Right lobe of liver (tissue), 4 donors: ENCODE results near the gene KIF25.

ENCODE experiments used
- POLR2A ChIP-seq: fragments of 450-650 bp; IDR thresholded peaks from one replicate; pipeline ENCODE4 v1.6.1; 2017; ENCODE audit warnings: antibody characterized with exemption, mild to moderate bottlenecking
- TF ChIP-seq, protein P1 (sequence below), 4 donors: fragments of 200-600 bp in 3 of 4; fragments of 450-650 bp in 1 of 4; IDR thresholded peaks; one replicate each; pipeline versions ENCODE4 v1.5.1 to v1.8.0; 2016 to 2022; ENCODE audit warnings: antibody characterized with exemption in 4 of 4, mild to moderate bottlenecking in 2 of 4
- donor health status: DM: no; HTN: no; CAD: no.
- donor health status: DM: no; HTN: no; CAD: no.
- donor health status: DM: no; HTN: yes; CAD: no.

DNA sequence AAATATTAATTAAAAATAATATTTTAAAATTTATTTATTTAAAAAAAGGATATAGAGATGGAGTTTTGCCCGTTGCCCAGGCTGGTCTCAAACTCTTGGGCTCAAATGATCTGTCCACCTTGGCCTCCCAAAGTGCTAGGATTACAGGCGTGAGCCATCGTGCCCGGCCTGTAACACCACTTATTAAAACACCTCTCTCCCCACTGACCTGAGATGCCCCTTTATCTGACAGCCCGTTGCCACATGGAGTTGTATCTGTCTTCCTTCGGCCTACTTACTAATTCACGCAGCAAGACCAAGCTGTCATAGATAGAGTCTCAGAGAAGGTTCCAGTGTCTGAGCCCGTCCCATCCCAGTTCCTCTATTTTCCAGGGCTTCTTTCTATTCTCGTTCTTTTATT is 30.7 kb downstream of the KIF25 start:
- TF ChIP-seq, protein P1, sequence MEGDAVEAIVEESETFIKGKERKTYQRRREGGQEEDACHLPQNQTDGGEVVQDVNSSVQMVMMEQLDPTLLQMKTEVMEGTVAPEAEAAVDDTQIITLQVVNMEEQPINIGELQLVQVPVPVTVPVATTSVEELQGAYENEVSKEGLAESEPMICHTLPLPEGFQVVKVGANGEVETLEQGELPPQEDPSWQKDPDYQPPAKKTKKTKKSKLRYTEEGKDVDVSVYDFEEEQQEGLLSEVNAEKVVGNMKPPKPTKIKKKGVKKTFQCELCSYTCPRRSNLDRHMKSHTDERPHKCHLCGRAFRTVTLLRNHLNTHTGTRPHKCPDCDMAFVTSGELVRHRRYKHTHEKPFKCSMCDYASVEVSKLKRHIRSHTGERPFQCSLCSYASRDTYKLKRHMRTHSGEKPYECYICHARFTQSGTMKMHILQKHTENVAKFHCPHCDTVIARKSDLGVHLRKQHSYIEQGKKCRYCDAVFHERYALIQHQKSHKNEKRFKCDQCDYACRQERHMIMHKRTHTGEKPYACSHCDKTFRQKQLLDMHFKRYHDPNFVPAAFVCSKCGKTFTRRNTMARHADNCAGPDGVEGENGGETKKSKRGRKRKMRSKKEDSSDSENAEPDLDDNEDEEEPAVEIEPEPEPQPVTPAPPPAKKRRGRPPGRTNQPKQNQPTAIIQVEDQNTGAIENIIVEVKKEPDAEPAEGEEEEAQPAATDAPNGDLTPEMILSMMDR (IDR thresholded peaks at IDR 0.05), result no peak
- no peak for TF ChIP-seq POLR2A
